ENCODE results near the gene SAMD3.

DNA sequence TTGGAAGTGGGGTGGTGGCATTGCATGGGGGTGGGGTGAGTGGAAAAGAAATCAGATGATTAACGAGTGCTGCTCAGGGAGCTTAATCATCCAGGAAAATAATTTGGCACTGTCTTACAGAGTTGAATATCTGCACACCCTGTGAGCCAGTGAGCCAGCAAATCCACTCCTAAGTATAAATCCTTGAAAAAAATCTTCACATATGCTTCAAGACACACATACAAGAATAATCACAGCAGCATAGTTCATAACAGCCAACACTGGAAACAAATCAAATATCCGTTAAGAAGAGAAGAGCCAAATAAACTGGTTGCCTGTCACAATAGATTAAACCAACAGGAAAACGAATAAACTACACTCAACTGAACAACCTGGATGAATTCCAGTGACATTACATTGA is 62.8 kb downstream of the SAMD3 start:
- TF ChIP-seq SIN3A (IDR thresholded peaks at IDR 0.05; ENCODE audit: borderline replicate concordance, low read depth, low read length) (no peak), HDAC1 (CRISPR knock-in tag; IDR thresholded peaks at IDR 0.05) (no peak), KDM1A (CRISPR knock-in tag; IDR thresholded peaks at IDR 0.05) (no peak), TCF12 (IDR thresholded peaks at IDR 0.05) (no peak), TCF12 (CRISPR knock-in tag; IDR thresholded peaks at IDR 0.05) (no peak), DPF2 (CRISPR knock-in tag; IDR thresholded peaks at IDR 0.05; ENCODE audit: borderline replicate concordance, low read depth) (no peak), ZNF501 (CRISPR knock-in tag; IDR thresholded peaks at IDR 0.05) (no peak), ZNF766 (CRISPR knock-in tag; IDR thresholded peaks at IDR 0.05; ENCODE audit: borderline replicate concordance) (no peak), FOXK1 (CRISPR knock-in tag; IDR thresholded peaks at IDR 0.05; ENCODE audit: borderline replicate concordance, low read depth) (no peak)
- TF ChIP-seq, protein P1, sequence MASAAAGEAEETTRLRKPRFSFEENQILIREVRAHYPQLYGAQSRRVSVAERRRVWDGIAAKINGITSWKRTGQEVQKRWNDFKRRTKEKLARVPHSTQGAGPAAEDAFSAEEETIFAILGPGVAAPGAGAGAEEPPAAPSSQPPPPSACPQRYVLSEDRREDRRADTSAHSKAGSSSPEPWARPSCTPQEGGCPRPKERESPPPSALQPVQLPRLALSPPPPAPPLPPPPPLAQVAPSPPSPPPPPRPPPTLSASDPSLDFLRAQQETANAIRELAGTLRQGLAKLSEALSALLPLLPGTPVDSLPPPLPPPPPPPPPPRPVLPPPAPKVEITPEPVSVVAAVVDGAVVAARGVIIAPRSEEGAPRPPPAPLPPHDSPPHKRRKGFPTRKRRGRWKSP (CRISPR knock-in tag; IDR thresholded peaks at IDR 0.05) = no peak
- TF ChIP-seq, protein P2, sequence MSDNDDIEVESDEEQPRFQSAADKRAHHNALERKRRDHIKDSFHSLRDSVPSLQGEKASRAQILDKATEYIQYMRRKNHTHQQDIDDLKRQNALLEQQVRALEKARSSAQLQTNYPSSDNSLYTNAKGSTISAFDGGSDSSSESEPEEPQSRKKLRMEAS (IDR thresholded peaks at IDR 0.05) = no peak
- TF ChIP-seq, protein P3, sequence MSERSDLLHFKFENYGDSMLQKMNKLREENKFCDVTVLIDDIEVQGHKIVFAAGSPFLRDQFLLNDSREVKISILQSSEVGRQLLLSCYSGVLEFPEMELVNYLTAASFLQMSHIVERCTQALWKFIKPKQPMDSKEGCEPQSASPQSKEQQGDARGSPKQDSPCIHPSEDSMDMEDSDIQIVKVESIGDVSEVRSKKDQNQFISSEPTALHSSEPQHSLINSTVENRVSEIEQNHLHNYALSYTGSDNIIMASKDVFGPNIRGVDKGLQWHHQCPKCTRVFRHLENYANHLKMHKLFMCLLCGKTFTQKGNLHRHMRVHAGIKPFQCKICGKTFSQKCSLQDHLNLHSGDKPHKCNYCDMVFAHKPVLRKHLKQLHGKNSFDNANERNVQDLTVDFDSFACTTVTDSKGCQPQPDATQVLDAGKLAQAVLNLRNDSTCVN (CRISPR knock-in tag; IDR thresholded peaks at IDR 0.05; ENCODE audit: borderline replicate concordance) = no peak
